Left renal cortex interstitium (tissue), 4 donors: ENCODE data around the gene ALPK3. TPM values are rescaled to one million over a fixed set of nuclear protein-coding genes. Genes with fewer than 3 reads are reported as not detected.

Source experiments
- DNase-seq, 4 donors: peaks; one replicate each; pipeline ENCODE4 v3.0.0-alpha.2; 2013; ENCODE audit warnings: low read depth in 4 of 4, low spot score in 2 of 4, missing footprints in 1 of 4
- polyA plus RNA-seq, 4 donors: library from polyadenylated mRNA; unstranded; fragments of 120-200 nt; gene quantifications; one replicate each; pipeline ENCODE4 v1.2.1, GENCODE V29; 2013; ENCODE audit not compliant: insufficient read length in 4 of 4

ALPK3 gene
- polyA plus RNA-seq, 4 donors = 13.3 to 21.0 (median 18.1) TPM

DNA sequence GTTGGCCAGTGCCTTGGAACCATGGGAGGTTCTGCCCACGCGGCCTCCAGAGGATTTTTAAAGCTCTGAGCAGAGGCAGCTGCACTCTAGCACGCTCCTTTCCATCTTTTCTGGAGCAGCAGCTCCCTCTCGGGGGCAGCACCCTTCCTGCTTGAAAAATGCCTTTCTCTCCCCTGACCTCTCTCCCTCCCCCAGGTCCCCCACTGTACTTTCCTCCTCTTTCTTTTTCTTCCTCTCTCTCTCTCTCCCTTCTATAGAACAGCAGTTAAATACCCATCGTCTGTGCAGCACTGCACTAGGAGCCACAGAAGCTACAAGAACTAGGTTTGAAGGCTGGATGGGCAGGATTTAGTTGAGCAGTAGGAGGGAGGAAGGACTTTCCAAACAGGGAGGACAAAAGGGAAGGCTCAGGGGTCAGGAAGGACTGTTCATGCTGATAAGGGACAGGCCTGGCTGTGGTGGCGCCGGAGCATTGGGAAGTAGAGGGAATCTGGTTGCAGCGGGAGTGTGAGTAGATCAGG, 4.4 kb downstream of the ALPK3 start:
- no peak for DNase-seq

DNA sequence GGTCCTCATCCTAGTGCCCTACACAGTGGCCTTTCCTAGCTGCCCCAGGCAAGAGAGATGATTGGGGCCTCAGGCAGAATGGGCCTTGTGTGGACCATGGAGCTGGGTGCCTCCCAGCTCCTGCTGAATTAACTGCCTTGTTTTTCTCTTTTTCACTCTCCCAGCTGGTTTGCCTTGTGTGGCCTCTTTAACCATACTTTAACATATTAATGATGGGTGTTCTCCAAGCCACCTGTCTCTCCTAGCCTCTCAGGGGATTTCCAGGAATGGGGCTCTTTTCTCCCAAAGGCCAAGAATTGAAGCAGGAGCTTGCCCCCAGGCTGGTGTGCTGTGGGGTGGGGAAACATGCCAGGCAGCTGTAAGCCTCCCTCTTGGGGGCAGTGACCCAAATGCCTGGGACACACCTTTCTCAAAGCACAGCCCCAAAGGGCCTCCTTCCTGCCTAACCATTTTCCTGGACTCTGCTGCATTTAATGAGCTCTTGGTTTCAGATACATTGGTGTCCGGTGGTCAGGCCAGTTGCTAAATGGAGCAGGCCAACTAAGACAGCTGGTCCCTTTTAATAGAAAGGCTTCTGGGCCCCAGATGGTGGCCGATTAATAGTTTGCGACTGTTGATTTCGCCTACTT, 5.6 kb downstream of the ALPK3 start:
- no peak for DNase-seq

DNA sequence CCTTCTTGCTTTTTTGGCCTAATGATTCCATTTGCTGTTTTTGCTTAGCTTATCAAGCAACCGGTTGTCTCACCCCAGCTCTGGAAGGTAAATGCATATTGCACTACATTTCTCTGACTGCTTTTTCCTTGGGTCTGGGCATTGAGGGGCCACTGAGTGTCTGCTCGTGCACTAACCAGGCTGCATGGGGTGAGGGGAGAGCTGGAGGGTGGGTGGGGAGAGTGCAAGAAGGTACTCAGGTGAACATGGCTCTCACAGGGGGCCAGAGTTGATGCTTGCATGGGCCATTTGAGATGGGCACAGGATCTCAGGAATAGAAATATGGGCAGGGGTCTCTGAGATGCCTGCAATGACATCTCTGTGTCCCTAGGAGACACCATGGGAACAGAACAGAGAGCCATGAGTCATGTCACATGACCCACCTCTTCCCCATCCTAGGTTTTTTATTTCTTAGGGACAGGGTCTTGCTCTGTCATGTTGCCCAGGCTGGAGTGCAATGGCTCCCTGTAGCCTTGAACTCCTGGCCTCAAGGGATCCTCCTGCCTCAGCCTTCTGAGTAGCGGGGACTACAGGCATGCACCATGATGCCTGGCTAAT, 6.2 kb downstream of the ALPK3 start:
- no peak for DNase-seq

DNA sequence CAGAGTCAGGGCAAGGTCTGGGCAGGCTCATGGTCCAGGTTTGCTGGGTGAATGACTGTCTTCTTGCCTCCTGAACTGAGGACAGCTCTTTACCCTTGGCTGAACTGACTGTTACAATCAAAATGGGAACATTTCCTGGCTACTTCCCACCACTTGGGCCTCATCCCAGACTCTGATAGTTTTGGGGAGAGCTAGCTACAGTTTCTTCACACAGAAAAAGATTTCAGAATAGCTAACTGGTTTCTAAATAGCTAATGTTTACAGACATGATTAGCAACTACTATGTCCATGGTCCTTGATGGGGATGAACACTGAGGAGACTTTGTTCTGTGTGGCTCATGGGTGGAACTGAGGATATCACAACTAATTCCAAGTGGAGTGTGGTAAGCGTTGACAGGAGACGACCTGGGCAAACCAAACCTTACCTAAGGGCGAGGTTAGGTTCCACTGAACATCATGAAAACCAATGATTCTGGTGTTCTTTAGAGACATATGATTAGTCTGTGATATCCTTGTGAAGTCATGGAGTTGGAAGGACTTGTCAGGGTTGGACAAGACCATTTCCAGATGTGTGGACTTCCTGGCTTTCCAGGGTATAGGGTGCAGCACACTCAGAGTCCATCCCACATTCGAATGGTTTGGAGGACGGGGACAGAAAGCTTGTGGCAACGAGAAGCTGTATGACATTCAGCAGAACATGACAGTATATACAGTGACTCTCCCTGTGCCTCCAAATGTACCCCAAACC, 7.3 kb downstream of the ALPK3 start:
- no peak for DNase-seq

DNA sequence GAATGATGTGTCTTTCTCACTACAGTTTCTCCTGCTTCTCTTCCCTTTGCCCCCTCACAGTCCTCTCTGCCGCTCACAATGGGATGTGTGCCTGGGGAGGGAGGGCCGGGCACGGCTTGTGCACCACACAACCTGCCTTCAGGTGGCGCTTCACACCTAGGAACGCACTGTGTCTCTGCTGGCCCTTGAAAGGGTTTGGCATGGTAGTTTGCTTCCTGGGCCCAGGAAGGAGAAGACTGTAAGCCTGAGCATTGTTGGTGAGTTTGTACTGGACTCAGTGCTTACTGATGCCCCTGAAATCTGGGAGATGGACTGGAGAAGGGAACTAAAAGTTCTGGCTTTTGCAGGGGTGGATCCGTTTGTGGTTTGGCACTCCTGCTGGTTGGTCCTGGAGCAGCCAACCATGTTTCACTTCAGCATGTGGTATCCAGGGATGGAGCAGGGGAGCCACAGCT, 9.2 kb downstream of the ALPK3 start:
- DNase-seq = no peak

DNA sequence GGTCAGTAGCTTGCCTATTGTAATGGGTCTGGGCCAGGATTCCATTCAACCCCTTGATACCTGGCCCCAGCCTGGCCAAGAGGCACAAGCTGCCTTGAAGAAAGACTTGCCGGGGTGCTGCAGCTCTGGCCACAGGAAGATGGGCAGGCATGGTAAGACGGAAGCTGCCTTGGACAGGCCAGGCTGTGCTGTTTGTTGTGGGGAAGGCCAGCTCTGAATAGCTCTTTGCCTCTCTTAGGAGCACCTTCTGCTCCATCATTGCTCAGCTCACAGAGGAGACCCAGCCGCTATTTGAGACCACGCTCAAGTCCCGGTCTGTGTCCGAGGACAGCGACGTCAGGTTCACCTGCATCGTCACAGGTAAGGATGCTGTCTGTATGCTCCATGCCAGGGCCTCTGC, 10.1 kb downstream of the ALPK3 start:
- no peak for DNase-seq

DNA sequence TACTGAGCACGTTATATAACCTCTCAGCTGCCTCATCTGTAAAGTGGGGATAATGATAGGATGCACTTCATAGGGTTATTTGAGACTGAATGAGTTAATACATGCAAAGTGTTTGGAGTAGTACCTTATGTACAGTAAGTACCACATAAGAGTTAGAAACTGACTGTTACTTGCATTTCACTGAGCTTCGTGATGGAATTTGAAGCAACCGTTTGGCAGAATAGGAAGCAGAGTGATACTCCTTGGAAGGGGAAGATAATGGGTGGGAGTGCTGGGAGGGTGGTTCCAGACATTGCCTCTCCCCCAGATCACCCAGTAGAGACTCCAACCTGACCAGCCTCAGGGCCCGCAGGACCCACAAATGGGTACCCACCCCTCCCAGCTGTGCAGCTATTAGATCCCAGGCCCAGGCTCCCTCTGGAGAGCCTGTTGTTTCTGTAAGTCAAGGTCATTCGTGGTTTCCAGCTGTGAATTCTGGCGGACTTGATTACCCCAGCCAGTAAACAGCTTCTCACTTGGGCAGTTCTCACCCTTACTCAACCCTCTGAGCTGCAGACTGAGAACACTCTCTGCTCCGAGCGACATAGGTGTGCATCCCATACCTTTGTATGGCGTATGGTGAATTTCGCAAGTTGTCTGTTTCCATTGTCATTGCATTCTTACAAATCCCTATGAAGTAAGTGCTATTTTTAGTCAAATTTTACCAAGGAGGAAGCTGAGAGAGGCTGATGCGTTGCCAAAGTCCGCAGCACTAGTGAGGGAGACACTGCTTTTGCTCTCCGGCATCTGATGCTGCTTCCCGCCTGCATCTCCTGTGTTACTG, 11.1 kb downstream of the ALPK3 start:
- no peak for DNase-seq

DNA sequence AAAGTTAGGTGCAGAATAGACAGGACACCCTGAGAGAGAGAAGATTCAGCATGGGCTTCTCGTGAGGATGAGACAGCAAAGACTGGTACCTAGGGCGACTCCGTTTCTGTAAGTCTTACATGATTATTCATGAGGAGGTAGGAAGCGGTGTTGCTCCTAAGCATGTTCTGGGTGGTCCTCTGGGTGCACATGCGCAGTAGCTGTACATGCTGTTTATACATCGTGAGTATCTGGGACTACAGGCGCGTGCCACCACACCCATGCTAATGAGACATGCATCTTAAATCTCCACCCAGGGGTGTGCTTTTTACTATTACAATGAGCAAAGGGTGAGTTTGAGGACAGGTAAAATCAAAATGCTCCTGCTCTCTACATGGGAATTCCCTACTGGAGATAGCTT, 12.3 kb downstream of the ALPK3 start:
- DNase-seq = no peak

DNA sequence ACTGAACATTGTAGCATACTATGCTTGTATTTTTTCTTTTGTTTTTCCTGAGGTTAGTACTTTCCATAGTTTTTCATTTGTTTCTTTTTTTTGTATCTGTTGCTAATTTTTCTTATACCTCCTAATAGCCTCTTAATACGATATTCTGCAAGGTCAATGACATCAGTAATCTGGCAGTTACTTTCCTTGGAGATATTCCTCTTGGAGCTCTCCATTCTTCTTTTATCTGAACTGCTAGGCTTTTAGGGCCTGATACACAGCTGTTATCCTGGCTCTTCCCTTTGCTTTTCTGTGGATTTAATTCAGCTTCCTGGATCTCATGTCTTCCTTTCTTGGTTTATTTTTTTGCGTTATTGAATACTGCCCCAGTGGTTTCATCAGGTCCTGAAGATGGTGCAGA, 12.9 kb downstream of the ALPK3 start:
- DNase-seq = no peak

DNA sequence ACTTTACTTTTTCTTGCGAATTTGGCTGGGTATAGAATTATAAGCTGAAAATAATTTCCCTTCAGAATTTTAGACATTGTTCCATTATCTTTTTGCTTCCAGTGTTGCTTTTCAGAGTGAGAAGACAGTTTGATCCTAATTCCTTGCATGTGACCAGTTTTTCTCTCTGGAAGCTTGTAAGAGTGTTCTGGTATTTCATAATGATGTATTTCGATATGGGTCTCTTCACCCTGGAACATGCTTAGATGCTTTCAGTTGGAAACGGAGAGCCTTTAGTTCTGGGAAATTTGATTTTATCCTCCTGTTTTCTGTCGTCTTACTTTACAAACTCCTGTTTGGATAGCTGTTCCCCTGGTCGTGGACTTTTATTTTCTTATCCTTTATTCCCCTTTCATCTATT, 13.9 kb downstream of the ALPK3 start:
- no peak for DNase-seq

DNA sequence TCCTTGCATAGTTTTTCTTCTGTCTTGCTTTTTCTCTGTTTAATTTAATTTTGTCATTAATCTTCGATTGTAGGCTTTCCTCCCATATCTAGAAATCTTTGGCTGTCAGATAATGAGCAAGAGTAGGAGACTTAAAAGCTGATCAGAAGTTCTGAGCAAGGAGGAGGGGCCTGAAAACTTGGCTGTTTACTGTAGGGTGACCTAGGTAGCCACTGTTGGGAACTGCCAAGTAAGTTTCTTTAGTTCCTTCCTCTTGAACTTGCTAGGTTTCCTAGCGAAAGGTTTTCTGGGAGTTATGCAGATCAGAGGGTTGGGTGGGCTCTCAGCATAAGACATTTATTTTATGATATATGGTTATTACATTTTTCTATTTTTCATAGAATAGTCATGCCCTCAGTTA, 14.5 kb downstream of the ALPK3 start:
- no peak for DNase-seq

DNA sequence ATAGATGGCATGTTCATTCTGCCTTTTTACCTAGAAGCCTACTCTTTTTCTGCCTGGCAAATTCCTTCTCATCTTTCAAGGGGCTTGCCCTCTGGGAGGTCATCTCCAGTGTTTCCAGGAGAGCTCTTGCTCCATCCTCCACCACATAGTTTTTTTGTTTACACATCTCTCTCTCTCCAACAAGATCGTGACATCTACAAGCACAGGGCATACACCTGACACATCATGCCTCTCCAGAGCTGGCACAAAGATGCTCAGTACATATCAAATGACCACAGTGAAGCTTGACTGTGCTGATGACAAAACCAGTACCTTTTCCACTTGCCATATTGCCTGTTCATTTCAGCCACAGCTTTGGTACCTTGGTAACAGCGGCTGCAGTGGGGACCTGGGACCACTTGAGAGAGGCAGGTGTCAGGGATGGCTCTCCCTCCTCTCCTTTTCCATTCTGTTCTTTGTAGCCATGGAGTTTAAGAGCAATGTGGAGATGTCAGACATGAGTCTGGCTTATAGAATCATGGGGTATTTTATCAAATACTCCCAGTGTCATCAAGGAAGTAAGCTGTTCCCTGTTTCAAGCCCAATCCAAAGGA, 15.4 kb downstream of the ALPK3 start:
- no peak for DNase-seq

DNA sequence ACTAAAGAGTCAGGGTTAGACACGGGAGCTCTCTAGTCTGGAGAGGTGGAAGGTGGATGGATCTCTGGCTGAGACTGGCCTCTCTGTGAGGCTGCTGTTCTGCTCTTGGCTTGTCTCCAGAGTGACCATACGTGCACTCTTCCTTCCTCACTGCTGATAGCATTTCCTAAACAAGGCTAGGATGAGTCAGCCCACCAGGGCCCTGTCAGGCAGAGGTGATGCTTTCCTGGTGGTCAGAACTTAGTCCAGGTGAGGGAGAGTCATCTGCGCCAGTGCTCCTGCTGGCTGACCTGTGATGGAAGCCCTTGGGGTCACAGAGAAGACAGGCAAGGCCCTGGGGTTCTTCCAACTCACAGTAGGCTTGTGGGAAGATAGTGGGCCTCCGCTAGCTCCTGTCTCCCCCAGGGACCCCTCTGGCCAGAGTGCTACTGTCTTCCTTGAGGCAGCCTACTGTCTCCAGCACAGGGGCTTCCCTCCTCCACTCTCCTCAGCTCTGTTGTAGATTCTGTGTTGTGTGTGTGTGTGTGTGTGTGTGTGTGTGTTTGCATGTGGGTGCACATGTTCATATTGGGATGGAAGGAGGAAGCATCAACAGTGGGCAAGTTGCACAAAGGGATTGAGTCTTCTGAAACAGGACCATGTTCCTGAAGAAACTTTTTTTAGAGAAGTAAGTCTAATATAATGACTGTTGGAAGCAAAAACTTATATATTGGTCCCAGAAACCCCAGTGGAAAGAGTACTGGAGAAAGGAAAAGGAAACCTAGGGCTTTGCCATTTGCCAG, 16.5 kb downstream of the ALPK3 start:
- no peak for DNase-seq

DNA sequence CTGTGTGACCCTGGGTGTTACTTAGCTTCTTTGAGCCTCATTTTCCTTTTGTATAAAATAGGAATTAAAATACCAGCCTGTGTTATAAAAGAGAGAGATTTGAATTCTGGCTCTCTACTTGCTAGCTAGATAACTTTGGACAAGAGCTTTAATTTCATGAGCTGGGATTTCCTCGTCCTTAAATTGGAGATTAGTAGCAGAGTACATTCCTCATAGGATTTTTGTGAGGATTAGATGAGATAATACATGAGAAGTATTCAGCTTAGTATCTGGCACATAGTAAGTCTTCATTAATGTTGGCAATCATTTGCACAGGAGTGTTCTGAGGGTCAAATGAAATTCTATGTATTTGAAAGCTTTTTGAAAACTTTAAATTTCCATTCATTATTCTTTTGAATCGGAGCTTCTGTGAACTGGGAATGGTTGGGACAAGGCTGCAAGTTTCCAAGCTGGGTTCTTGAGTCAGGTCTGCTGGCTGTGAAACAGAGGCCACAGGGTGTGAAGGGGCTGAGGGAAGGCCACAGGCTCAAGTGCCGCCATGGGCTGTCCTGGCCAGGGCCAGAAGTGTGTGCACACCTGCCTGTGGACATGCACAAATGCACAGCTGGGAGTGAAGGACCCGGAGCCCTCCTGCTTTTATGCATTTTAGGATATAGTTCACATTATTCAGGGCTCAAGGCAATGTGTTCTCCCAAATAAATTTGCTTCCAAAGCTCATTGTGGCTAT, 17.2 kb downstream of the ALPK3 start:
- DNase-seq = no peak

DNA sequence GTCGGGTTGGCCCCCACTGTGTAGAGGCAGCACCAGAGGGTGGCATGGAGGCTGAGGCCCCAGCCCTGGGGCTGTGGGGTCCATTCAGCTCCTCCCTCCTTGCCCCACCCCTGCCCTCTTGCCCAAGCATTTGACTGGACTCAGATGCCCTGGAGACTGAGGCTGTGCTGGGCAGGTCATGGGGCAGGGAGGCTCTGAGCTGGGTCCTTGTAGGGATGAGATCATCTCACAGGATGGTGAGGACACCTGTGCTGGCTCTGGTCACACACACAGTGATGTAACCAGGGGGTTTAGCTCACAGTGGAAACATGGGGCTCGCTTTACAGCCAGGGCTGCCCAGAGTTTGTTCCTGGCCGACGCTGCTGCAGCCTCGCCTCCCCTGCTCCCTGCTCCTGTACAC, 17.8 kb downstream of the ALPK3 start:
- DNase-seq = no peak

DNA sequence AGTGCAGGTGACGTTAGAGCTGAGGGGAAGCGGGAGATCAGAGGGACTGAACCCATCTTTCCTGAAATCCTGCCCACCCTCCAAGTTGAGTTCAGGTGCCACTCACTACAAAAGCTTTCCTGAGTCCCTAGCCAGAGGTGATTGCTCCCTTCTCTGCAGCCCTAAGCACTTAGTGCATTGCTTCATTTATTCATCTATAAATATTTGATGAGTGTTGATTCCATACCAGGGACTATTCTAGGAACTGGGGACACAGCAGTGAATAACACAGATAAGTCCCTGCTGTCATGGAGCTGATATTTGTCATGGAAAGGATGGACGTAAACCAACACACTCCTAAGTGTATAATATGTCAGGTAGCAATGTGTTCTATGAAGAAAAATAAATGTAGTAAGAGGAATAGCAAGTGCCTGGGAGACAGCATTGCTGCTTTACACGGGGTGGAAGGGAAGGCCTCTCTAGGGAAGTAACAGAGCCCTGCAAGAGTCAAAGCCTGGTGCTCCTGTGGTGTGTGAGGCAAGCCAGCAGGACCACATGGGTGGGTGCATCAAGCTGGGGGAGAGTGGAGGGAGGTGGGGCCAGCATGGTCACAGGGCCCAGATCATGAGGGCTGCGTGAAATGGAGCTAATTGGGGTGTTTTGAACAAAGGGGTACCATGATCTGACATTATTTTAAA, 18.6 kb downstream of the ALPK3 start:
- no peak for DNase-seq

DNA sequence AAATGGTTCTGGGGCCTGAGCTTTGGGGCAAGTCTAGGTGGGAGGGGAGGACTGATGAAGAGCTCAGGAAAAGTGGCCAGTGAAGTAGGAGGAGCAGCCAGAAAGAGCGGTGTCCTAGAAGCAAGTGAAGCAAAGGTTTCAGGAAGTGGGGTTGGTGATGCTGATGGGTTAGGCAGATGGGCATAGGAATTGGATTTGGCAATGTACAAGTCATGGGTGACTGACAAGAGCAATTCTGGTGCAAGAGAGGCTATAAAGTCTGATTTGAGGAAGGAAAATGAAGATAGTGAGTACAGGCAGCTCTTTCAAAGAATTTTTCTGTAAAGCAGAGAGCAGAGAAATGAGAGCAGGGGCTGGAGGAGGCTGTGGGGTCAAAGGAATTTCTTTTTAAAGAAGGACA, 19.7 kb downstream of the ALPK3 start:
- no peak for DNase-seq

DNA sequence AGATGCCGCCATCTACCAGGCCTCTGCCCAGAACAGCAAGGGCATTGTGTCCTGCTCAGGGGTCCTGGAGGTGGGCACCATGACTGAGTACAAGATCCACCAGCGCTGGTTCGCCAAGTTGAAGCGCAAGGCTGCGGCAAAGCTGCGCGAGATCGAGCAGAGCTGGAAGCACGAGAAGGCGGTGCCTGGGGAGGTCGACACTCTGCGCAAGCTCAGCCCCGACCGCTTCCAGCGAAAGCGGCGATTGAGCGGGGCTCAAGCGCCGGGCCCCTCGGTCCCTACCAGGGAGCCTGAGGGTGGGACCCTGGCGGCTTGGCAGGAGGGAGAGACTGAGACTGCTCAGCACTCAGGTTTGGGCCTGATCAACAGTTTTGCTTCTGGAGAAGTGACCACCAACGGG, 22.6 kb downstream of the ALPK3 start:
- no peak for DNase-seq

DNA sequence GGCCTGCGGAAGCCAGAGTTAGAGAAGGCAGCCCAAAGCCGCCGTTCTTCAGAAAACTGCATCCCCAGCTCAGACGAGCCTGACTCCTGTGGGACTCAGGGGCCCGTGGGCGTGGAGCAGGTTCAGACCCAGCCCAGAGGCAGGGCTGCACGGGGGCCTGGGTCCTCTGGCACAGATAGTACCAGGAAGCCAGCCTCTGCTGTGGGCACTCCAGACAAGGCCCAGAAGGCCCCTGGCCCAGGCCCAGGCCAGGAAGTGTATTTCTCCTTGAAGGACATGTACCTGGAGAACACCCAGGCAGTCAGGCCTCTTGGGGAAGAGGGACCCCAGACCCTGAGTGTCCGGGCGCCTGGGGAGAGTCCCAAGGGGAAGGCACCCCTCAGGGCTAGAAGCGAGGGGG, 23.1 kb downstream of the ALPK3 start:
- no peak for DNase-seq
